Kidney (tissue), 14 donors: ENCODE measurements around the gene SURF2. TPM values are rescaled to one million over a fixed set of nuclear protein-coding genes. Genes with fewer than 3 reads are reported as not detected.

ENCODE experiments used
- DNase-seq, 5 donors: peaks; one replicate each; pipeline ENCODE4 v3.0.0-alpha.2; 2013 to 2020
- FAIRE-seq: peaks from 2 replicates; lab custom pipeline; 2012; peaks lifted over from hg19 to GRCh38; lab: Jason Lieb, UNC
- H3K27ac ChIP-seq, 2 donors: one replicate each; pipeline ENCODE4 v1.7.0; 2013; ENCODE audit warnings: low read depth in 2 of 2, low read length in 2 of 2, inconsistent platforms in 1 of 2
- H3K27me3 ChIP-seq: one replicate; pipeline ENCODE4 v1.7.1; 2013; ENCODE audit warnings: low read length, inconsistent platforms; ENCODE audit not compliant: control insufficient read depth, insufficient read depth
- H3K36me3 ChIP-seq, 3 donors: one replicate each; pipeline versions ENCODE4 v1.7.0 to v1.7.1; 2013; ENCODE audit warnings: low read length in 3 of 3, control low read depth in 1 of 3, inconsistent platforms in 1 of 3; ENCODE audit not compliant: insufficient read depth in 3 of 3, control insufficient read depth in 2 of 3
- H3K4me1 ChIP-seq, 3 donors: one replicate each; pipeline versions ENCODE4 v1.7.0 to v1.7.1; 2013; ENCODE audit warnings: low read length in 3 of 3, inconsistent platforms in 1 of 3, low read depth in 1 of 3; ENCODE audit not compliant: control insufficient read depth in 2 of 3, insufficient read depth in 2 of 3
- H3K4me3 ChIP-seq, 3 donors: one replicate each; pipeline versions ENCODE4 v1.7.0 to v1.8.1; 2013; ENCODE audit warnings: low read length in 3 of 3, control low read depth in 1 of 3, inconsistent platforms in 1 of 3
- H3K9ac ChIP-seq, 3 donors: one replicate each; pipeline versions ENCODE4 v1.7.0 to v1.7.1; 2013; ENCODE audit warnings: low read length in 3 of 3, control low read depth in 1 of 3, inconsistent platforms in 1 of 3
- H3K9me3 ChIP-seq, 3 donors: one replicate each; pipeline versions ENCODE4 v1.7.0 to v1.7.1; 2013; ENCODE audit warnings: low read length in 3 of 3, control low read depth in 1 of 3, inconsistent platforms in 1 of 3; ENCODE audit not compliant: control insufficient read depth in 2 of 3, insufficient read depth in 1 of 3
- intact Hi-C: fragments of 100-400 bp; cut with DNase I; formaldehyde crosslinking; loops from one replicate; pipeline ENCODE4 v1.11.1; 2022
- polyA plus RNA-seq: library from polyadenylated mRNA; stranded (reverse); fragments of 350-450 nt; fragmentation: Illumina TruSeq; extraction: RNeasy Lipid Tissue Mini Kit (QIAGEN cat#74804); gene quantifications from one replicate; pipeline ENCODE4 v1.2.3, GENCODE V29; 2014; ENCODE audit warnings: low read depth, low replicate concordance; ENCODE audit not compliant: insufficient read depth
- total RNA-seq: library from RNA; stranded (reverse); fragmentation: NEBNext Ultra II Directional; extraction: Animal tissue kit (Norgen Biotek cat#: 25700); gene quantifications from one replicate; pipeline ENCODE4 v1.2.1, GENCODE V29; 2021
- TF ChIP-seq, protein P1 (sequence below): IDR thresholded peaks from 3 replicates; pipeline ENCODE4 v1.5.1; 2012; ENCODE audit warnings: mild to moderate bottlenecking, moderate library complexity, borderline replicate concordance; ENCODE audit not compliant: insufficient read depth; ENCODE audit errors: extremely low read depth
- donor health status: control.
- donor health status: control.
- donor health status: control.
- donor health status: control.
- donor health status: control.
- donor health status: DM: yes; HTN: yes; CAD: no.
- donor health status: Normal renal cell carcinoma (clear cell type).

The SURF2 gene
- total and polyA plus RNA-seq, 2 donors from 2014 or later = 23.5 to 61.2 TPM

DNA sequence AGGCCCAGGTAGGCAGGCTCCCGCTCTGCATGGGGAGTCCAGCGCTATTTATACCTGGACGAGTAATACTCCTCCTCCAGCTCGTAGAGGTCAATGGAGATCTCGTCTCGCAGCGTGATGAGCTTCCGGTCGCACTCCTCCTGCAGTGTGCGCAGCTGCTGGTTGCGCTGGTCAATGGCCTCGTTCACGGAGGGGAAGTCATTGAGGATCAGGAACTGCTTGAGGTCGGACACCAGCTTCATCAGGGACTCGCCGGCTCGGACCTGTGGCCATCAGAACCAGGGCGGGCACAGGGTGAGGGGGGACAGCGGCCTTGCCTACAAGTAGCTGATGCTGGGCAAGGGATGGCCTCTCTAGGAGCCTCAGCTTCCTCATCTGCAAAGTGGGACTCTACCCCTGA is 12.3 kb upstream of the SURF2 start:
- FAIRE-seq (no peak), DNase-seq (peak in 1 of 5 donors; percentile 66)
- no peak overlapping the region for H3K9ac ChIP-seq
- H3K27ac ChIP-seq = no peak overlapping the region
- peaks cover under 1 to 12% (median 5%) of the 10 kb centered on the region in 3 donors for H3K4me1 ChIP-seq
- H3K9me3 ChIP-seq = no peaks in the 10 kb centered on the region
- TF ChIP-seq, protein P1, sequence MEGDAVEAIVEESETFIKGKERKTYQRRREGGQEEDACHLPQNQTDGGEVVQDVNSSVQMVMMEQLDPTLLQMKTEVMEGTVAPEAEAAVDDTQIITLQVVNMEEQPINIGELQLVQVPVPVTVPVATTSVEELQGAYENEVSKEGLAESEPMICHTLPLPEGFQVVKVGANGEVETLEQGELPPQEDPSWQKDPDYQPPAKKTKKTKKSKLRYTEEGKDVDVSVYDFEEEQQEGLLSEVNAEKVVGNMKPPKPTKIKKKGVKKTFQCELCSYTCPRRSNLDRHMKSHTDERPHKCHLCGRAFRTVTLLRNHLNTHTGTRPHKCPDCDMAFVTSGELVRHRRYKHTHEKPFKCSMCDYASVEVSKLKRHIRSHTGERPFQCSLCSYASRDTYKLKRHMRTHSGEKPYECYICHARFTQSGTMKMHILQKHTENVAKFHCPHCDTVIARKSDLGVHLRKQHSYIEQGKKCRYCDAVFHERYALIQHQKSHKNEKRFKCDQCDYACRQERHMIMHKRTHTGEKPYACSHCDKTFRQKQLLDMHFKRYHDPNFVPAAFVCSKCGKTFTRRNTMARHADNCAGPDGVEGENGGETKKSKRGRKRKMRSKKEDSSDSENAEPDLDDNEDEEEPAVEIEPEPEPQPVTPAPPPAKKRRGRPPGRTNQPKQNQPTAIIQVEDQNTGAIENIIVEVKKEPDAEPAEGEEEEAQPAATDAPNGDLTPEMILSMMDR = no peak
- intact Hi-C loops = no loop called here
- no peak overlapping the region for H3K4me3 ChIP-seq
- peaks cover 0 to 26% (median 11%) of the 10 kb centered on the region in 3 donors for H3K36me3 ChIP-seq
- no peaks in the 10 kb centered on the region for H3K27me3 ChIP-seq

DNA sequence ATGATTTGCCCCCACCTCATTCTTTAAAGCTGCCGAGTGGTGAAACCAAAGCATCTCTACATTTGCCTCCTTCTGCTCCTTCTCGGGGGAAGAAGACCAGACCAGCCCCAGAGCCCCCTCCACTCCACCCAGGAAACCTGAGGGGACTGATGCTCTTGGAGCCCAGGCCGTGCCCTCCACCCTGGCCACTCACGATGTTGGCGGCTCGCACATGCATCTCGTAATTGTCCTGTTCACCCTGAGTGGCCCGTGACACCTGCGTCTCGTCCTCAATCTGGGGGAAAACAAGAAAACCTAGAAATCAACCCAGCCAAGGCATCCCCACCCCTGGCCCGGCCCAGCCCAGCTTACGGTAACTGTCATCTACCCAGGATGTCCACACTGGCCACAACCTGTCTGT is 11.4 kb upstream of the SURF2 start:
- no peaks in the 10 kb centered on the region for H3K27me3 ChIP-seq
- FAIRE-seq (no peak), DNase-seq (peak in 1 of 5 donors; percentile 49)
- peaks cover 3 to 33% (median 17%) of the 10 kb centered on the region in 3 donors for H3K36me3 ChIP-seq
- no peaks in the 10 kb centered on the region for H3K9me3 ChIP-seq
- H3K9ac ChIP-seq = no peak overlapping the region
- intact Hi-C loops = no loop called here
- TF ChIP-seq, protein P1 = no peak
- H3K27ac ChIP-seq = no peak overlapping the region
- no peak overlapping the region for H3K4me3 ChIP-seq
- H3K4me1 ChIP-seq = peaks cover 4 to 19% (median 5%) of the 10 kb centered on the region in 3 donors

DNA sequence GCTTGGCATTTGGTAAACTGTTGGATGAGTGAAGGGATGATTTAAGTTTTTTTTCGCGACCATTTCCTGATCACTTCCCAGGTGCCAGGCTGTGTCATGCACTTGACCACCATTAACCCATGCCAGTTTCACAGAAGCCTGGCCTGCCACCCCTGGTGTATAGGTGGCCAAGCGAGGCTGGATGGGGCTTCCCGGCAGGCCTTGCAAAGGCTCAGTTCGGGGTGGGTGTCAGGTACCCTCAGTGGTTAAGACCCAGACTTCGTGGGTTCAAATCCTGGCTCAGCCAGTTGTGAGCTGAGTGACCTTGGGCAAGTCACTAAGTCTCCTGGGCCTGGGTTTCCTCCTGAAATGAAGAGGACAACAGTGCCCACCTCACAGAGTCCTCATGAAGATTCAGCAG is 10.8 kb upstream of the SURF2 start:
- H3K36me3 ChIP-seq = peaks cover 8 to 39% (median 23%) of the 10 kb centered on the region in 3 donors
- DNase-seq (peak in 1 of 5 donors; percentile 56), FAIRE-seq (no peak)
- no peak overlapping the region for H3K9ac ChIP-seq
- TF ChIP-seq, protein P1 = no peak
- H3K4me3 ChIP-seq = no peak overlapping the region
- no peaks in the 10 kb centered on the region for H3K9me3 ChIP-seq
- intact Hi-C loops = no loop called here
- no peaks in the 10 kb centered on the region for H3K27me3 ChIP-seq
- no peak overlapping the region for H3K27ac ChIP-seq
- peaks cover 4 to 19% (median 5%) of the 10 kb centered on the region in 3 donors for H3K4me1 ChIP-seq
